Aorta (tissue), 5 donors: ENCODE data around the gene EFCAB12. TPM values are rescaled to one million over a fixed set of nuclear protein-coding genes. Genes with fewer than 3 reads are reported as not detected.

Source experiments
- ATAC-seq: fragments of 200-7000 bp; cut with Tn5 transposase; one replicate; pipeline ENCODE4 v1.9.1; 2022; ENCODE audit warnings: moderate library complexity; ENCODE audit not compliant: low FRiP score
- DNase-seq, 2 donors: peaks; one replicate each; pipeline ENCODE4 v3.0.0-alpha.2; 2020
- H3K27ac ChIP-seq, 2 donors: one replicate each; pipeline ENCODE4 v1.5.1; 2013; ENCODE audit warnings: low read length in 2 of 2, mild to moderate bottlenecking in 2 of 2, moderate library complexity in 2 of 2, control low read depth in 1 of 2, inconsistent platforms in 1 of 2, low read depth in 1 of 2
- H3K27me3 ChIP-seq, 2 donors: one replicate each; pipeline ENCODE4 v1.6.1; 2013; ENCODE audit warnings: control low read depth in 1 of 2, low read length in 1 of 2, mild to moderate bottlenecking in 1 of 2, moderate library complexity in 1 of 2; ENCODE audit not compliant: insufficient read depth in 2 of 2, control insufficient read depth in 1 of 2
- H3K36me3 ChIP-seq, 2 donors: one replicate each; pipeline ENCODE4 v1.6.1; 2013; ENCODE audit warnings: control low read depth in 1 of 2, low read length in 1 of 2, mild to moderate bottlenecking in 1 of 2; ENCODE audit not compliant: insufficient read depth in 2 of 2, control insufficient read depth in 1 of 2
- H3K4me1 ChIP-seq, 2 donors: one replicate each; pipeline ENCODE4 v1.6.1; 2013; ENCODE audit warnings: low read length in 2 of 2, control low read depth in 1 of 2, mild to moderate bottlenecking in 1 of 2, moderate library complexity in 1 of 2; ENCODE audit not compliant: insufficient read depth in 2 of 2, control insufficient read depth in 1 of 2
- H3K4me3 ChIP-seq, 2 donors: one replicate each; pipeline ENCODE4 v1.5.1; 2013; ENCODE audit warnings: low read length in 2 of 2, control low read depth in 1 of 2, mild to moderate bottlenecking in 1 of 2
- H3K9me3 ChIP-seq: one replicate; pipeline ENCODE4 v1.6.1; 2013; ENCODE audit warnings: mild to moderate bottlenecking, low read length; ENCODE audit not compliant: control insufficient read depth
- WGBS, 2 donors: extraction: QIAGEN DNeasy Blood & Tissue Kit; methylation state at CpG; one replicate each; pipeline ENCODE4 v1.1.7; 2013; 5-methylcytosine and 5-hydroxymethylcytosine counted together
- intact Hi-C, 2 donors: fragments of 100-400 bp; cut with DNase I; formaldehyde crosslinking; loops; one replicate each; pipeline versions ENCODE4 v1.14.2 to v1.15.0; 2022
- polyA plus RNA-seq, 2 donors: library from polyadenylated mRNA; stranded (reverse); fragments of 200-250 nt; gene quantifications; one replicate each; pipeline ENCODE4 v1.2.3, GENCODE V29; 2013
- total RNA-seq, 2 donors: library from RNA; stranded (reverse); fragmentation: NEBNext Ultra II Directional; extraction: Animal tissue kit (Norgen Biotek cat#: 25700); gene quantifications; one replicate each; pipeline ENCODE4 v1.2.1, GENCODE V29; 2021
- donor health status: healthy with polysubstance abuse.
- donor health status: Bipolar disorder and iron deficiency.
- donor health status: DM: no; HTN: no; CAD: no.
- donor health status: DM: no; HTN: no; CAD: no.
- donor health status: DM: yes; HTN: yes; CAD: no.

The EFCAB12 gene
- total and polyA plus RNA-seq, 4 donors = 0.10 to 0.36 (median 0.25) TPM; not detected in 1

GRCh38 chr3:129429602-129430001 lies 1.2 kb upstream of the EFCAB12 start:
- H3K4me3 ChIP-seq = no peak overlapping the region
- ATAC-seq (no peak), DNase-seq (no peak)
- peaks cover 2 to 9% of the 10 kb centered on the region in 2 donors for H3K36me3 ChIP-seq
- WGBS, 2 donors = 83 to 87% methylated on average over 4 of the region's 4 CpGs
- intact Hi-C loops = no loop called here
- H3K9me3 ChIP-seq = no peaks in the 10 kb centered on the region
- H3K27me3 ChIP-seq = no peaks in the 10 kb centered on the region
- no peak overlapping the region for H3K27ac ChIP-seq
- H3K4me1 ChIP-seq = no peaks in the 10 kb centered on the region

GRCh38 chr3:129429080-129429451 lies 630 bp upstream of the EFCAB12 start:
- DNase-seq = no peak
- Histone ChIP-seq H3K27ac (no peak overlapping the region), H3K4me1 (no peaks in the 10 kb centered on the region), H3K9me3 (no peaks in the 10 kb centered on the region), H3K27me3 (no peaks in the 10 kb centered on the region), H3K36me3 (peaks cover 2 to 9% of the 10 kb centered on the region in 2 donors), H3K4me3 (no peak overlapping the region)
- 73 to 74% methylated on average over 3 of the region's 3 CpGs for WGBS, 2 donors
- no peak for ATAC-seq
- intact Hi-C loops = no loop called here

GRCh38 chr3:129428007-129428375 lies 445 bp downstream of the EFCAB12 start:
- Histone ChIP-seq H3K4me3 (no peak overlapping the region), H3K9me3 (no peaks in the 10 kb centered on the region), H3K4me1 (no peaks in the 10 kb centered on the region), H3K27ac (no peak overlapping the region), H3K36me3 (peaks cover 2 to 6% of the 10 kb centered on the region in 2 donors), H3K27me3 (no peaks in the 10 kb centered on the region)
- ATAC-seq (peak; percentile 3), DNase-seq (no peak)
- 7 to 10% methylated on average over 8 of the region's 8 CpGs for WGBS, 2 donors
- intact Hi-C loops = no loop called here

- DNase-seq (no peak), ATAC-seq (no peak)
- intact Hi-C loops = no loop called here
- Histone ChIP-seq H3K9me3 (no peaks in the 10 kb centered on the region), H3K27me3 (no peaks in the 10 kb centered on the region), H3K4me3 (no peak overlapping the region), H3K27ac (no peak overlapping the region), H3K4me1 (no peaks in the 10 kb centered on the region), H3K36me3 (peaks cover 0 to under 1% of the 10 kb centered on the region in 2 donors)
- WGBS, 2 donors = 81 to 88% methylated on average over 2 of the region's 2 CpGs
Measured at GRCh38 chr3:129425619-129426018, 2.8 kb downstream of the EFCAB12 start.

- no peaks in the 10 kb centered on the region for H3K27me3 ChIP-seq
- H3K4me3 ChIP-seq = no peak overlapping the region
- DNase-seq (no peak), ATAC-seq (no peak)
- H3K36me3 ChIP-seq = no peaks in the 10 kb centered on the region
- no peaks in the 10 kb centered on the region for H3K9me3 ChIP-seq
- no peak overlapping the region for H3K27ac ChIP-seq
- no peaks in the 10 kb centered on the region for H3K4me1 ChIP-seq
- intact Hi-C loops = no loop called here
- 81% methylated on average over 3 of the region's 3 CpGs for WGBS, 2 donors
Measured at GRCh38 chr3:129425213-129425612, 3.2 kb downstream of the EFCAB12 start.

GRCh38 chr3:129424185-129424841 lies 4.1 kb downstream of the EFCAB12 start:
- H3K27ac ChIP-seq = no peak overlapping the region
- ATAC-seq (no peak), DNase-seq (no peak)
- 78 to 85% methylated on average over 4 of the region's 4 CpGs for WGBS, 2 donors
- no peaks in the 10 kb centered on the region for H3K27me3 ChIP-seq
- H3K4me1 ChIP-seq = no peaks in the 10 kb centered on the region
- intact Hi-C loops = no loop called here
- H3K4me3 ChIP-seq = no peak overlapping the region
- H3K9me3 ChIP-seq = no peaks in the 10 kb centered on the region
- H3K36me3 ChIP-seq = no peaks in the 10 kb centered on the region

GRCh38 chr3:129422897-129423296 lies 5.5 kb downstream of the EFCAB12 start:
- Histone ChIP-seq H3K4me1 (no peaks in the 10 kb centered on the region), H3K27ac (no peak overlapping the region), H3K36me3 (no peaks in the 10 kb centered on the region), H3K9me3 (no peaks in the 10 kb centered on the region), H3K4me3 (no peak overlapping the region), H3K27me3 (no peaks in the 10 kb centered on the region)
- DNase-seq (no peak), ATAC-seq (no peak)
- WGBS, 2 donors = 92 to 95% methylated on average over 1 of the region's 1 CpG
- intact Hi-C loops = no loop called here

- Histone ChIP-seq H3K27ac (no peak overlapping the region), H3K27me3 (no peaks in the 10 kb centered on the region), H3K4me1 (no peaks in the 10 kb centered on the region), H3K4me3 (no peak overlapping the region), H3K9me3 (no peaks in the 10 kb centered on the region), H3K36me3 (no peaks in the 10 kb centered on the region)
- 69 to 72% methylated on average over 6 of the region's 6 CpGs for WGBS, 2 donors
- DNase-seq = no peak
- no peak for ATAC-seq
- intact Hi-C loops = no loop called here
Measured at GRCh38 chr3:129421988-129422745, 6.3 kb downstream of the EFCAB12 start.
